HS-27A (cell line): Measurements from ENCODE around the gene RAI1.
"Not testable (repeated sequence)": the region's sequence is repeated elsewhere in the genome, so short reads cannot be mapped to it uniquely, and the experiment has no call there.

Experiments used
- DNase-seq: peaks from one replicate; pipeline ENCODE4 v3.0.0-alpha.2; 2012; ENCODE audit warnings: low read depth, missing footprints

RAI1 gene

DNA sequence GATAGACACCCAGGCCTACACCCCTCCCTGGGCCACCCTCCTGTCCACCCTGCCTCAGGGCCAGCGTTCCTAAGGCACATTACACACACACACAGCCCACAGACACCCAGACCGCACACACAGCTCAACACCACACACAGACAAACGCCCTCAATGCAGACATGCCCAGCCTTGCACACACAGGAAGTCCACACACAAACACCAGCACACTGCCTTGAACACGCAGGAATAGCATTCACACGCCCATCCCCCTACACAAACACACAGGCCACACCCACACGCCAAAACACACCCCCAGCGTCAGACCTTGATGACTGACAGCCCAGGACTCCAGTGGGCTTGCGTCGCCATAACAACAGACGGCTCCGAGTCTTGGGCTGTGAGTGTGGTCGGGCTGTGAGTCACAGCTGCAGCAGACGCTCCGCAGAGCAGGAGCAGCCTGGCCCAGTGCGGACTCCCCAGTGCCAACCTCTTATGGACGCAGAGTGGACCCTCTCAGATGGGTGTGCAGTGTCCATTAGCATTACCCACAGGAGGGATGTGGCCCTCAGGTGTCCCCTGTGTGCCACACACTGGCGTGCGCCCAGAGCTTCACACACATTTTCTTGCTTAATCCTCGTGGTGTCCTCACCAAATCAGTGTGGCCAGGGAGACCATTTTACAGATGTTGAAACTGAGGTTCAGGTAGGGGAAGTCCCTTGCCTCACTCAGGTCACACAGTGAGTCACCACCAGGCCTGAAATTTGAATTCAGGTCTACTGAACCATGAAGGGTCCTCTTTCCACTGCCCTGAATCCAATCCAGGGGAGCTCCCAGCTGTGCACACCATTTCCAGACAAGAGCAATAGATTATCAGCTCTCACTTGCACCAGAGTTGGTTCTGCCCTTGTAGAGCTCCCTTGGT lies 17.8 kb upstream of the RAI1 start:
- DNase-seq, result peak; percentile 46

DNA sequence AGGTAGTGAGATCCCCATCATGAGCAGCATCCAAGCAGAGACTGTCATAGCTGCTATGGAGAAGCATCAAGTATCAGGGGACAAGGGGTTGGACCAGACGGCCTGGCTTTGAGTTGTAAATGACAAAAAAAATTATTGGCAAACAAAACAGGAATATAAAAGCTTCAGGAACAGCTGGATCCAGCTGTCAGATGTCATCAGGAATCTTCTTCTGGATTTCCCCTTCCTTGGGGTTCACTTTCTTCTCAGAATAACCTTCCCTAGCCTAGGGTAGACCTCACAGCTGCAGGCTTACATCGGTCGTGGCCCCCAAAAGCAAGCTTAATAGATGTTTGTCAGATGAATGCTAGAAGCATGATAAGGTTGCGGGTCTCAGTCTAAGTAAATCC lies 17.2 kb upstream of the RAI1 start:
- DNase-seq, result no peak

DNA sequence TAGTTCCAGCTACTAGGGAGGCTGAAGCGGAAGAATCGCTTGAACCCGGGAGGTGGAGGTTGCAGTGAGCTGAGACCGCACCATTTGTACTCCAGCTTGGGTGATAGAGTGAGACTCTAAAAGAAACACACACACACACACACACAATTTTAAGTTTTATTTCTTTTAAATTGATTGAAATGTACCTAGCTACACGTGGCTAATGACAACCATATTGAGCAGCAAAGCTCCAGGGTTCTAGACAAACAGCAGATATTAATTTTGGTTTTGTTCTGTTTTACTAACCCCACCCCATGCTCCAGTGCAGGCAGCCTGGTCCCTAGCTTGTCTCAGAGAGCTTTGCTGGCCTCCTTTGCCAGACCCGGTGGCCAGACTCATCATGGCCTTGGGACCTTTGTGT lies 16.0 kb upstream of the RAI1 start:
- no peak for DNase-seq

DNA sequence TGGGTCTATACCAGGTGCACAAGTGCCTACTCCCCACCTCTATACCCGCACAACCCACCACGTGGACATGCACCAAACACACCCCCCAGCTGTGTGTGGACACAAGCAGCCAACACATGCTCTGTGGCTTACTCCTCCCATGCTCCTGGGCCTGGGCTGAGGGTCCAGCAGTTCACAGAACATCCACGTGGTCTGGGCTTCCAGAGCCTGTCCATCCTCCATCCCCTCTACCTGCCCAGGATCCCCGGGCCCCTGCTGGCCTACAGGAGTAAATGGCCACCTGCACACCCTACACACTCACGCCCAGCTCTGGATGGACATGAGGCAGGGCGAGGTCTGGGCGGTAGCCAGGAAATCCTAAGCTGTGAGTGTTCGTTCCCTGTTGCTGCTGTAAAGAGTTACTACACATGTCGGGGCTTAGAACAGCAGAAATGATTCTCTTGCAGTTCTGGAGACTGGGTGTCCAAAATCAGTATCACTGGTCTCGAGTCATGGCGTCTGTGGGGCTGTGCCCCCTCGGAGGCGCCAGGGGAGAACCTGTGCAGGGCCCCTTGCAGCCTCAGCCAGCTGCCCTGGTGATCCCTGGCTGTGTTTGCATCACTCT lies 15.0 kb upstream of the RAI1 start:
- no peak for DNase-seq

DNA sequence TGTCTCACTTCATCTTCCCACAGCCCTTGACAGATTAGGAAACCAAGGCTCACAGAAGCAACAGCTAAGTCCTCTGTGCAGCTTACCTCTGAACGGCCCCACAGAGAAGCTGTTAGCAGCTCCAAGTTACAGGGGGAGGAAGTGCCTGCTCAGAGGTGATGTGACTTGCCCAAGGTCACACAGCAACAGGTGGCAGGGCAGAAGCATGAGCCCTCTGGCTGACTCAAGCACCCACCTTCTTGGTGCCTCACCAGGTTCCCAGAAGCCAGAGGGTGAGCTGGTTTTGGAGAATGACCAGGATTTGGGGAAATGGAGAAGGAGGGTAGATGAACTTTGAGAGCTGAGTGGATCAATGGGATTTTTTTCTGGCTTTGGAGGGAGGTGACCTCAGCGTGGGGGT lies 14.0 kb upstream of the RAI1 start:
- no peak for DNase-seq

DNA sequence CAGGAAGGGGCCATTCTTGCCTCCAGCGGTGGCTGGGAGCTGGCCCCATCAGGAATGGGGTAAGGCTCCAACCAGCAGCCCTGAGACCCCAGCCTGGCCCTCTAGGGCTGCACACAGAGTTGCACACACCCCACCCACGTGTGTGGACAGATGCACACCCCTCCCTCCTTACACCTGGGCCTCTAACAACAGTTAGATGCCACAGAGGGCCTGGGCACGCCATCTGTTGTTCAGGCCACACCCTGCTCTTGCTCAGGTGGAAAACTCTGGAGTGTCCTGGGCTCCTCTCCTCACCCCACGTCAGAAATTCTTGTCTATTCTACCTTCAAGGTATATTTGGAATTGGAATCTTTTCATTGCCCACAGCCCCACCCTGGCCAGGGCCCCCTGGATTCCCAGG lies 13.3 kb upstream of the RAI1 start:
- no peak for DNase-seq

DNA sequence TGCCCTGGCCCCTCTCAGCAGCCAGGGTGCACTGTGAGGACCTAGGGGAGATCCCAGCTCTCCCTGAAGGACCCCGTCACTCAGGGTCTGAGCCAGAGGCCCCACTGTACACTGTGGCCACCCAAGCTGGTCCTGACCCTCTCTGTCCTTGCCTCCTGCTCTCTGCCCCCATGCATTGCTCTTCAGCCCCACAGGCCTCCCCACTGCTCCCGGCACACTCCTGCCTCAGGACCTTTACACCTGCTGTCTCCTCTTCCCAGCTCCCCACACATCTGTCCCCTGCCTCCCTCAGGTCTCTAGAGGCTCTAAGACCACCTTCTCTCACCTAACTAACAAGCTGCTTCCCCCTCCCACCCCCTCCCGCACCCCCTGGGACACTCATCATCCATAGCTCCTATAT lies 12.9 kb upstream of the RAI1 start:
- no peak for DNase-seq

DNA sequence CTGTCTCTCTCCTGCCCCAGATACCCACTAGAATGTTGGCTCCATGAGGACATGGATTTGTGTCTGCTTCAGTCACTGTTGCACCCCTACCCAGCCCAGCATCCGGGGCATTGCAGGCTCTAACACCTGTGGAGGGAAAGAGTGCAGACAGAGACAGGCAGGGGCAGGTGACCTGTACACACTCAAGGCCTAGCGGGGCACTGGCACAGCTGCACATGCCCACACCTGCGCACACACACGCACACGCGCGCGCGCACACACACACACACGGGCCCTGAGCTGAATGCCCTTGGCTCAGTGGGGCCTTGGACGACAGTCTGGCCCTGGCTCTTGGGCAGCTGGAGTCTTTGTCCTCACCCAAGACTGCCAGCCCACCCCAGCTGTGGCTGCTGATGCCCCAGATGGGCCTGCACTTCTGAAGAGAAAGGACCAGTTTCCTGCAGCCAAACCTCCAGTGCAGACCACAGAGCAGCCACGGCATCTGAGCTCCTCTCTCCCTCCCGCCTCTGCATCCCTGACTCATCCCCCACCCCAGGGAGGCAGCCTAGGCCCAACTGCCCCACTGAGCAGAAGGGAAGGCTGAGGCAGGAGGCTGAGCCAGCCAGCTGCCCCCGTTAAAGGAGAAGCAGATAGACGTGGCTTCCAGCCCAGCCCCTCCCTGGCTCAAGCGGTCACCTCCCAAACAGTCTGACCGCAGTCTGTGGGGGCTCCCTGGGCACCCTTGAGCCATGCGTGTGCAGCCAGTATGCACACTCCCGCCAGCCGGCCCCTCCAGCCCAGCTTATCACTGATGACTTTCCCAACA lies 12.3 kb upstream of the RAI1 start:
- DNase-seq, result no peak

DNA sequence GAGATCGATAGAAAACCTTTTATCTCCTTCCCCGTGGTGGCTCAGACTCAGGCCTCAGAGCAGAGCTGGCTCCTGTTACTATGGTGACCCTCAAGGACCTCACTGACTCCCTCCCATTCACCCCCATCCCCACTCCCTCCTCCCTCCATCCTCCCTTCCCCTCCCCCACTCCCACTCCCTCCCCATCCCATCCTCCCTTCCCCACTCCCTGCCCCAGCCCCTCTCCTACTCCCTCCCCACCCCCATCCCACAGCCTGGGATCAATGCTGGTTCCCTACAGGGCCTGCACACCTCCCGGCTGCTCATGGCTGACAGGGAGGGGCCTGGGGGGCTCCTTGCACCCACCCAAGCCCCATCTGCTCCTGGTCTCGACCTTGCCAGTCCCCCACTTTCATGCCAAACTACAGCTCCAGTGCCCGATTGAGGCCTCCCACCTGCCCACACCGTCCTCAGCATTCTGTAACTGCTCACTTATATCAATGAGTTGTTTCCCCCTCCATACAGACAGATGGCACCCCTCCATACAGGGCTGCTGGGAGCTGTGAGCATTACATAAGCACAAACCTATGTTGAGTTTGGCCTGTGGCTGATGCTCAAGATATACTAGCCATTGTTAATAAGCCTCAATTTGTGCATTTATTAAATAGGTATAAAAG lies 11.6 kb upstream of the RAI1 start:
- DNase-seq, result no peak

DNA sequence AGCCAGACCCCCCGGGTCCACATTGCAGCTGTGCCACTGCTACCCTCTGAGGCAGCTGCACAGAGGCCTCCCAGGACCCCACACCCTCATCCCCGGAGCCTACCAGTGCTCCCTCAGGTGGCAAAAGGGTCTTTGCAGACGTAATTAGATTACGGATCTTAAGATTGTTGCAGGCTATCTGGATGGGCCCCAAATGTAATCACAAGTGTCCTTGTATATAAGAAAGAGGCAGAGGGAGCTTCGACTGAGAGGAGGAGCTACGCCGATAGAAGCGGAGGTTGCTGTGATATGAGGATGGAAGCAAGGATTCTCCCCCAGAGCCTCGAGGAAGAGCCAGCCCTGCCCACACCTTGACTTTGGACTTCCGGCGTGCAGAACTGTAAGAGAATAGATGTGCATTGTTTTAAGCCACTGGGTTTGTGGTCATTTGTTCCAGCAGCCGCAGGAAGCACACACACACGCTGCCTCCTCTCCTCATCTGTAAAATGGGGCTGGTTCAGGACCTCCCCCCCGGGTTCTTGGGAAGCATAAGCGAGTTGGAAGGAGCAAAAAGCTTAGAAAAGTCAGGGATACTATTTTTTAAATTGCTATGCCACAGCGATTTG lies 10.5 kb upstream of the RAI1 start:
- no peak for DNase-seq

DNA sequence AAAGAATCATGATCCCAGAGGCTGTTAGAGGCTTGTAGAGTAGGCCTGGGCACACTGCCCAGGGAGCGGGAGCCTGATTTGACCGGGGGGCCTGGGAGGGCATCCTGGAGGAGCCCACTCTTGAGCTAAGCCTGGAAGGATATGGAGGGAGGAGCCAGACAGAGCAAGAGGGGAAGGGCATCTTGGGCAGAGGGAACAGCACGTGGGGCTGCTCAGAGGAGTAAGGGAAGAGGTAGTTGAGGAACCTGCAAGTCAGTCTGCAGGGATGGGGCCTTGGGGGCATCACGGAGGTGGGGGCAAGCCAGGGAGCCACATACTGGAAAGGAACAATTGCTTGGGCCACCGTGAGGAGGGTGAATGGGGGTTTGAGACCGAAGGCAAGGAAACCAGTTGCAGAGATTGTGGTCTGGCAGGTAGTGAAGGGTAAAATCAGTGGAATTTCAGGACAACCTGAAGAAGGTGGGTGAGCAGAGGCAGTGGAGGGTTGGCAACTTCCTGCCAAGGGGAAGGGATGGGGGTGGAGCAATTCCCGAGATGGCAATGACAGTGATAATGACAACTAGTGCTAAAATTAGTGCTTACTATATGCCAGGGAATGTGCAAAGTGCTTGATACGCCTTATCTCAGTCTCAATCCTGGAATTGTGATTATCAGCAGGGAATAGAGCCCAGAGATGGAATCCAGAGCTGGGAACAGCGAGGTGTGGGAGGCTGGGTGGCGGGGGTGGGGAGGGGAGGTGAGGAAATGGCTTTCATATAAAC lies 9.7 kb upstream of the RAI1 start:
- no peak for DNase-seq

DNA sequence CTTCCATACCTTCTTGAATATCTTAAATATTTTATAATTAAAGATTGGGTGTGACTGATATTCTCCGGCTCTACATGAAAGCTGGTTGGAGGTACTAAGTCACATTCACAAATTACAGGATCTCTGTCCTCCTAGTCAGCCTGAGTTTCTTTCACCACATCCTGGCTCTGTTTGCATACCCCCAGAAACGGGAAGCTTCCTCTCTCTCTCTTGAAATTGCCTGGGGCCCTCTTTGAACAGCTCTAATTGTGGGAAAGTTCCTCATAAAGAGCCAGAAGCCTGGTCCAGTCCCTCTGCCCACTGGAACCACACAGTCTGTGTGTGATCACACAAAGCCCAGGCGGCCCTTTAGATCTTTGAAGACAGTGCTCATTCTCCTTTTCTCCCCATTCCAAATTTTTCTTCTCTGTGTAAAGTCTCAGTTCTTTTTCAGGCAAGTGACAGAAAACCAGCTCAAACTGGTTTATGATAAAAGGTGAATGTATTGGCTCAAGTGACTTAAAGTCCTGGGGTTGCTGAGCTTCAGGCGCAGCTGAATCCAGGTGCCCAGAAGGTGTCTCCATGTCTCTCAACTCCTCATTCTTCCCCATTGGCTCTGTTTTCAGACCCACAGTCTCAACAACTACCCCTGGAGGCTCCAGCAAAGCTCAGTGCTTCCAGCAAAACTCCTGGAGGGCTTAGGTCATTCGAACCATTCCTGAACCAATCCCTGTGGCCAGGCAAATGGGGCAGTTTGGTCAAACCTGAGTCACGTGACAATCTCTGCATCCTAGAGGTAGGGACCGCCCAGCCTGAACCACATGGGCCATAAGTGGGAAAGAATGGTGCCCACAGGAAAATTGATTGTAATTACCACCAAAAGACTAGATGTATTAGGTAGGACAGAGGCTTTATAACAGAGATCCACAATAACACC lies 8.5 kb upstream of the RAI1 start:
- no peak for DNase-seq

DNA sequence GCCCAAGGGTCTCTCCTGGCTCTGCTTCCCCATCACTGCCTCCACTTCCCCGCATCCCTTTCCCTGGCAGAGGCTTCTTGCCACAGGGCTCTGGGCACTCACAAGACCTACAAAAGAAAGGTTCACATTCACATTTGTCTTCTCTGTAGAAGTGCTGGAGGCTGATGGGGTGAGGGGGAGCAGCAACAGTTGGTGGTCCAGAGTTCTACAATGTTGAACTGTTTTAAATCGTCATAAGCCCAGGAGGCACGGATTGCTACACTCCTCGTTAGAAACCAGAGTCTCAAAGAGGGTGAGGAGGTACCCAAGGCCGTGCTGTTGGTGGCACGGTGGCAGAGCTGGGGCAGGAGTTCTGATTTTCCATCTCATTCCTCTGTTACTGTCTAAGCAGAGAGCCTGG lies 5.8 kb upstream of the RAI1 start:
- DNase-seq, result no peak

DNA sequence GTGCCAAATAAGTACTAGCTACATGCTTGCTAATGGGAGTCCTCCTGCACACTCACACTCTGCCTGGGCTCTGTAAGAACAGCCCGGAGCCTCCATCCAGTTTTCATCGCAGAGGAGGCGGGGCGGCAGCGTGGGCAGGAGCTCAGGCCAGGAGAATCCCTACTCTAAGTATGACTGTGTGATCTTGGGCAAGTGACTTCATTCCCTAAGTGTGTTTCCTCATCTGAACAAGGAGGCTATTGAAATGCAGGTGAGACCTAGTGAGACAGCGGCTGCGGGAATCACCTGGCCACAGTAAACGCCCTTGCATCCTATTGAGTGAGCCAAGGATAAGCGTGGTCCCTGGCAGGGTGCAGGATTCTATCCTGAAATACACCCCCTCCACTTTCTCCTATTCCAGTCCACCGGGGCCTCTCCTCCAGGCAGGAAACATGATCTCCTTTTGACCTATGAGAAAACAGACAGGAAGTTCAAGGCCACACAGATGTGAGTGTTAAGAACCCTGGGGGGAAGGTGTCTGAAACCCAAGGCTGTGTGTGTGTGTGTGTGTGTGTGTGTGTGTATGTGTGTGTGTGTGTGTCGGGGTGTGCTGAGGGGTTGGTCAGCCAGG lies 5.2 kb upstream of the RAI1 start:
- DNase-seq, result no peak

DNA sequence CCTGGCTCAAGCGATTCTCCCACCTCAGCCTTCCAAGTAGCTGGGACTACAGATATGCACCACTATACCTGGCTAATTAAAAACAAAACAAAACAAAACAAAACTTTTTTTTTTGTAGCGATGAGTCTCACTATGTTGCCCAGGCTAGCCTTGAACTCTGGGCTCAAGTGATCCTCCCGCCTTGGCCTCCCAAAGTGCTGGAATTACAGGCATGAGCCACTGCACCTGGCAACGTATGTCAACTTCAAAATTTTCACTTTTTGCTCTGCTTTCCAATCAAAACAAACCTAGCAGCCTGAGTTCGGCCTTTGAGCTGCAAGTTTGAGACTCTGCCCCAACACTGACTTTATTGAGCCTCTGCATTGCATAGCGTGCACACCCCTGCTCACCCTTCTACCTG lies 4.5 kb upstream of the RAI1 start:
- no peak for DNase-seq

DNA sequence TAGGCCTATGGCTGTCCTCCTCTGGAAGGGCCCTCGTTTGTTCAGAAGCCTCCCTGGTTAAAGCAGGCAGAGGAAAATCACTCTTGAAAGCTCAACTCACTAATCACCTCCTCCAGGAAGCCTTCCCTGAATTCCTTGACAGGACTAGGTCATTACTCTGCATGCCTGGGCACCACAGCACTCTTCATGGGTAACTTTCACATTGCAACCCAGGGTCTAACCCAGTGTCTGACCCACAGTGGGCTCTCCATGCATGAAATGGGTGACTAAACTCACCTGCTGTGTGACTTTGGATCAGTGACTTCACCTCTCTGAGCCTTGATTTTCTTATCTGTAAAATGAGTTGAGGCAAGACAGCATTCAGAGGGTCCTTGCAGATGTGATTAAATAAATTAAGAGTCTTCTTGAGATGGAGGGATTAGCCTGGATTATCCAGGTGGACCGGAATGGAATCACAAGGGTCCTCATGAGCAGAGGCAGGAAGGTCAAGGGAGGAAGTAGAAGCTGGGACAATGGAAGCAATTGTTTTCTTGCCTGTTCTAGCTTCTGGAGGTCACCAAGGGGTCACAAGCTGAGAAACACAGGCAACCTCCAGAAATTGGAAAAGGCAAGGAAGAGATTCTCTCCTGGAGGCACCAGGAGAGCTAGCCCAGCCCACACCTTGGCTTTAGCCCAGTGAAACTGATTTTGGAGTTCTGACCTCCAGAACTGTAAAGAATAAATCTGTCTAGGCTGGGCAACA lies 3.8 kb upstream of the RAI1 start:
- DNase-seq, result no peak

DNA sequence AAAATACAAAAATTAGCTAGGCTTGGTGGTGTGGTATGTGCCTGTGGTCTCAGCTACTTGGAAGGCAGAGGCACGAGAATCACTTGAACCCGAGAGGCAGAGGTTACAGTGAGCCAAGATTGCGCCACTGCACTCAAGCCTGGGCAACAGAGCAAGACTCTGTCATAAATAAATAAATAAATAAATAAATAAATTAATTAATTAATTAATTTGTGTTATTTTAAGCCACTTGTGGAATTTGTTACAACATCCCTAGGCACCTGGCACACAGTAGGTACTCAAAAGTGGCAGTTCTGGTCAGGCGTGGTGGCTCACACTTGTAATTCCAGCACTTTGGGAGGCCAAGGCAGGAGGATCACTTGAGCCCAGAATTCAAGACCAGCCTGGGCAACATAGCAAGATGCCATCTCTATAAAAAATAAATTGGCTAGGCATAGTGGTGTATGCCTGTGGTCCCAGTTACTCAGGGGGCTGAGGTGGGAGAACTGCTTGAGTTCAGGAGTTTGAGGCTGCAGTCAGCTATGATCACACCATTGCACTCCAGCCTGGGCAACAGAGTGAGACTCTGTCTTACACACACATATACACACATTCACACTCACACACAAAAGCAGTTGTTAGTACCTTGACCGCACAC lies 3.1 kb upstream of the RAI1 start:
- DNase-seq, result not testable (repeated sequence)

DNA sequence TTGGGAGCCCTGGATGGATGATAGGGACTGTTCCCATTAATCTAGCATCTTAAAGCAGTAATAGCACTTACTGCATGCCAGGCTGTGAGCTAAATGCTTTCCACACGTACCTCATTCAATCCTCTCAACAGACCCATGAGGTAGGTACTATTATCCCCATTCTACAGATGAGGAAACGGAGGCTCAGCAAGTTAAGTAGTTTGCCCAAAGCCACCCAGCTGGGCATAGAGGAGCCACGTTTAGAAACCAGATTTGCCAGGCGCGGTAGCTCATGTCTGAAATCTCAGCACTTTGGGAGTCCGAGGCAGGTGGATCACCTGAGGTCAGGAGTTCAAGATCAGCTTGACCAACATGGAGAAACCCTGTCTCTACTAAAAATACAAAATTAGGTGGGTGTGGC lies 2.0 kb upstream of the RAI1 start:
- DNase-seq, result no peak

DNA sequence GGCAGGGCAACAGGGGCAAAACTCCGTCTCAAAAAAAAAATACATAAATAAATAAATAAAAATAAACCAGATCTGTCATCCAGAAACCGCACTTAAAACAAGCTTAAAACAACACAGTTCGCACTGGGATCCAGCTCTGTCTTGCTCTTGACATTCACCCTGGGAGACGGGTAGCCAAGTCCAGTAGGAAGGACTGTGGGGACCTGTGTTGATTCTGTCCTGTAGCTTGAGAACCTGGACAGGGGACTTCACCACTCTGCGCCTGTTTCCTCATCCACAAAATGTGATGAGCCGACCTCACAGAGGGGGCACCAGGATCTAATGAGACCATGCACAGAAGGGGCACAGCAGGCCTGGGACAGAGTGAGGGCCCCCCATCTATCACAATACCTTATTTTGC lies 1.5 kb upstream of the RAI1 start:
- no peak for DNase-seq
